ENCODE results near the gene DNAJC1.

- no peak for TF ChIP-seq EZH2 (IDR thresholded peaks at IDR 0.05; ENCODE audit: borderline replicate concordance, control insufficient read depth, low read depth, low read length)
- TF ChIP-seq, protein P1, sequence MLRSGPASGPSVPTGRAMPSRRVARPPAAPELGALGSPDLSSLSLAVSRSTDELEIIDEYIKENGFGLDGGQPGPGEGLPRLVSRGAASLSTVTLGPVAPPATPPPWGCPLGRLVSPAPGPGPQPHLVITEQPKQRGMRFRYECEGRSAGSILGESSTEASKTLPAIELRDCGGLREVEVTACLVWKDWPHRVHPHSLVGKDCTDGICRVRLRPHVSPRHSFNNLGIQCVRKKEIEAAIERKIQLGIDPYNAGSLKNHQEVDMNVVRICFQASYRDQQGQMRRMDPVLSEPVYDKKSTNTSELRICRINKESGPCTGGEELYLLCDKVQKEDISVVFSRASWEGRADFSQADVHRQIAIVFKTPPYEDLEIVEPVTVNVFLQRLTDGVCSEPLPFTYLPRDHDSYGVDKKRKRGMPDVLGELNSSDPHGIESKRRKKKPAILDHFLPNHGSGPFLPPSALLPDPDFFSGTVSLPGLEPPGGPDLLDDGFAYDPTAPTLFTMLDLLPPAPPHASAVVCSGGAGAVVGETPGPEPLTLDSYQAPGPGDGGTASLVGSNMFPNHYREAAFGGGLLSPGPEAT (IDR thresholded peaks at IDR 0.05; ENCODE audit: low read depth), result no peak
- no peak for TF ChIP-seq PAX8 (IDR thresholded peaks at IDR 0.05)
- no peak for TF ChIP-seq RCOR1 (conservative IDR thresholded peaks at IDR 0.05; ENCODE audit: low read depth, low read length)
- TF ChIP-seq POLR2AphosphoS5 (IDR thresholded peaks at IDR 0.05; ENCODE audit: low read length), result no peak
- TF ChIP-seq, protein P2, sequence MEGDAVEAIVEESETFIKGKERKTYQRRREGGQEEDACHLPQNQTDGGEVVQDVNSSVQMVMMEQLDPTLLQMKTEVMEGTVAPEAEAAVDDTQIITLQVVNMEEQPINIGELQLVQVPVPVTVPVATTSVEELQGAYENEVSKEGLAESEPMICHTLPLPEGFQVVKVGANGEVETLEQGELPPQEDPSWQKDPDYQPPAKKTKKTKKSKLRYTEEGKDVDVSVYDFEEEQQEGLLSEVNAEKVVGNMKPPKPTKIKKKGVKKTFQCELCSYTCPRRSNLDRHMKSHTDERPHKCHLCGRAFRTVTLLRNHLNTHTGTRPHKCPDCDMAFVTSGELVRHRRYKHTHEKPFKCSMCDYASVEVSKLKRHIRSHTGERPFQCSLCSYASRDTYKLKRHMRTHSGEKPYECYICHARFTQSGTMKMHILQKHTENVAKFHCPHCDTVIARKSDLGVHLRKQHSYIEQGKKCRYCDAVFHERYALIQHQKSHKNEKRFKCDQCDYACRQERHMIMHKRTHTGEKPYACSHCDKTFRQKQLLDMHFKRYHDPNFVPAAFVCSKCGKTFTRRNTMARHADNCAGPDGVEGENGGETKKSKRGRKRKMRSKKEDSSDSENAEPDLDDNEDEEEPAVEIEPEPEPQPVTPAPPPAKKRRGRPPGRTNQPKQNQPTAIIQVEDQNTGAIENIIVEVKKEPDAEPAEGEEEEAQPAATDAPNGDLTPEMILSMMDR (IDR thresholded peaks at IDR 0.05 in 2 of 3, conservative IDR thresholded peaks at IDR 0.05 in 1 of 3; ENCODE audit: control insufficient read depth in 2 of 3, extremely low read depth in 1 of 3, insufficient read depth in 1 of 3, low read depth in 3 of 3, low read length in 3 of 3), result no peak
- TF ChIP-seq BCL11A (IDR thresholded peaks at IDR 0.05; ENCODE audit: low read depth, low read length), result no peak
- no peak for TF ChIP-seq TCF3 (IDR thresholded peaks at IDR 0.05; ENCODE audit: borderline replicate concordance, insufficient read depth, low read depth, low read length)
- TF ChIP-seq, protein P3, sequence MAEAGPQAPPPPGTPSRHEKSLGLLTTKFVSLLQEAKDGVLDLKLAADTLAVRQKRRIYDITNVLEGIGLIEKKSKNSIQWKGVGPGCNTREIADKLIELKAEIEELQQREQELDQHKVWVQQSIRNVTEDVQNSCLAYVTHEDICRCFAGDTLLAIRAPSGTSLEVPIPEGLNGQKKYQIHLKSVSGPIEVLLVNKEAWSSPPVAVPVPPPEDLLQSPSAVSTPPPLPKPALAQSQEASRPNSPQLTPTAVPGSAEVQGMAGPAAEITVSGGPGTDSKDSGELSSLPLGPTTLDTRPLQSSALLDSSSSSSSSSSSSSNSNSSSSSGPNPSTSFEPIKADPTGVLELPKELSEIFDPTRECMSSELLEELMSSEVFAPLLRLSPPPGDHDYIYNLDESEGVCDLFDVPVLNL (IDR thresholded peaks at IDR 0.05; ENCODE audit: low read depth, low read length), result no peak
- TF ChIP-seq YY1 (IDR thresholded peaks at IDR 0.05; ENCODE audit: low read depth, low read length), result no peak
- TF ChIP-seq BHLHE40 (IDR thresholded peaks at IDR 0.05; ENCODE audit: borderline replicate concordance in 1 of 2, low read depth in 2 of 2, low read length in 1 of 2), result no peak
- no peak for TF ChIP-seq SUZ12 (IDR thresholded peaks at IDR 0.05; ENCODE audit: unreplicated experiment)
- TF ChIP-seq KDM1A (IDR thresholded peaks at IDR 0.05; ENCODE audit: borderline replicate concordance), result no peak
- TF ChIP-seq CEBPB (IDR thresholded peaks at IDR 0.05; ENCODE audit: borderline replicate concordance in 1 of 2, low read depth in 2 of 2, low read length in 2 of 2), result no peak
Measured at GRCh38 chr10:21754410-21755011, 249.0 kb downstream of the DNAJC1 start.

All from GM12878 (cell line).